ENCODE results near the gene TRERF1.

TRERF1 gene

DNA sequence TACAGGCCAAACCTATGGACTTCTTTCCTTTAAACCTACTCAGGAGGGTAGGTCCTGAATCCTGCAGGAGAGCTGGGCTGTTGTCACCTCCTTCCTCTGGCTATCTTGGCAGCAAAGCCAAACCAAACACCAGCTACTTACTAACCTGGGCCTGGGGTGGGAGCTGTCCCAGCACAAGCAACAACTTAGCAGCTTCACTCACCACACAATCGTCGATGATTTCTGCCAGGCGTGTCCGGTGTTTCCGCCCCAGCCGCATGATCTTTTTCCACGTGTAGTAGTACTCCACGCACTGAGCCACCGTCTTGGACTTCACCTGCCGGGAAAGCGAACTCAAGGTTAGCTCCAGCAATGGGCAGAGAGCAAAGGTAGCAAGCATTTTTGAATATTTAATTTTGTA, 208.7 kb downstream of the TRERF1 start:
- Mint-ChIP-seq H3K9me3 (no peaks in the 10 kb centered on the region), H3K36me3 (ENCODE audit: low read depth) (peaks cover 64% of the 10 kb centered on the region), H3K4me1 (ENCODE audit: low read depth) (no peaks in the 10 kb centered on the region), H3K27me3 (no peaks in the 10 kb centered on the region), H3K27ac (no peak overlapping the region), H3K4me3 (no peak overlapping the region)
- DNase-seq, result no peak

GRCh38 chr6:42241915-42242314, 209.8 kb downstream of the TRERF1 start:
- DNase-seq, result no peak
- no peak overlapping the region for H3K4me3 Mint-ChIP-seq
- peaks cover 10% of the 10 kb centered on the region for H3K4me1 Mint-ChIP-seq (ENCODE audit: low read depth)
- H3K27me3 Mint-ChIP-seq, result no peaks in the 10 kb centered on the region
- H3K36me3 Mint-ChIP-seq (ENCODE audit: low read depth), result peaks cover 71% of the 10 kb centered on the region
- no peaks in the 10 kb centered on the region for H3K9me3 Mint-ChIP-seq
- H3K27ac Mint-ChIP-seq, result peak overlapping the region; percentile 24

- no peak for DNase-seq
- Mint-ChIP-seq H3K27ac (peak overlapping the region; percentile 38), H3K4me1 (ENCODE audit: low read depth) (peaks cover 15% of the 10 kb centered on the region), H3K36me3 (ENCODE audit: low read depth) (peaks cover 75% of the 10 kb centered on the region), H3K4me3 (no peak overlapping the region), H3K27me3 (no peaks in the 10 kb centered on the region), H3K9me3 (no peaks in the 10 kb centered on the region)
Measured at GRCh38 chr6:42239736-42240375, 211.9 kb downstream of the TRERF1 start.

DNA sequence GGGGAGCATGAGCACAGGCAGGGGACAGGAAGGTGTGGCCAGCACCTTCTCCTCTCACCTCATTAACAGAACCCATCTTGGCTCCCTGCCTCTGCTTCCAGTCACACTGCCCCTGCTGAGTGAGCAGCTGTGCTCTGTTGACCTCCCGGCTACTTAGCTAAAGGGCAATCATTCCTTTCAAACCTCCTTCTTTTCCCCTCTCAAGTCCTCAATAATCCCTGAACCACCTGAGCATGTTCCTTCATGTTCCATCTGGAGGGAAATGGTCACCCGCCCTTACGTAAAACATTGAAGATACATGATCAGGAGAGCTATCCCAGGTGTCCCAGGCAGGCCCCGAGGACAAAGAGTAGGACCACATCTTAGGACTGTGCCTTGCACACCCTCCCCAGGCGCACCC, 212.4 kb downstream of the TRERF1 start:
- H3K4me1 Mint-ChIP-seq (ENCODE audit: low read depth), result peaks cover 15% of the 10 kb centered on the region
- no peak overlapping the region for H3K4me3 Mint-ChIP-seq
- no peak for DNase-seq
- peaks cover 72% of the 10 kb centered on the region for H3K36me3 Mint-ChIP-seq (ENCODE audit: low read depth)
- H3K27me3 Mint-ChIP-seq, result no peaks in the 10 kb centered on the region
- H3K9me3 Mint-ChIP-seq, result no peaks in the 10 kb centered on the region
- peak overlapping the region; percentile 37 for H3K27ac Mint-ChIP-seq

DNA sequence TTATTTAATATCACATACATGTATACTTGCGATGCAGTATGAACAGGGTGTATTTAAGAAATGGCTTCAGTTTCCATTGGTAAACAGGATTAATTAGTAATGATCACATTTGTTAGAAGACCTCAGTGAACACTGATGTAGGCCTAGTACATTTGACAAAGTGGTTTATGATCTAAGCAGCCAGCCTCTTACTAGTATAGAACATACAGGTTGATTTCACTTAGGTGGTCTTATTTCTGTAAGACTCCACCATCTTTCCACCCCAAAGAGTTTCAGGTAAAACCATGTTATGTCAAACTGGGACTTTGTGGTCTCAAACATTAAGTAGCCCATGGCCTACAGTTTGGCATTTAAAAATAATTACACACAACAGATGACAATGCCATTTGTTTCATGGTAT, 213.9 kb downstream of the TRERF1 start:
- Mint-ChIP-seq H3K4me1 (ENCODE audit: low read depth) (peaks cover 15% of the 10 kb centered on the region), H3K27ac (peak overlapping the region; percentile 77), H3K36me3 (ENCODE audit: low read depth) (peaks cover 68% of the 10 kb centered on the region), H3K4me3 (no peak overlapping the region), H3K27me3 (no peaks in the 10 kb centered on the region), H3K9me3 (no peaks in the 10 kb centered on the region)
- DNase-seq, result no peak

GRCh38 chr6:42236682-42237473, 214.8 kb downstream of the TRERF1 start:
- Mint-ChIP-seq H3K27me3 (no peaks in the 10 kb centered on the region), H3K36me3 (ENCODE audit: low read depth) (peaks cover 67% of the 10 kb centered on the region), H3K4me1 (ENCODE audit: low read depth) (peaks cover 15% of the 10 kb centered on the region), H3K9me3 (no peaks in the 10 kb centered on the region), H3K27ac (peak overlapping the region; percentile 77), H3K4me3 (no peak overlapping the region)
- no peak for DNase-seq

DNA sequence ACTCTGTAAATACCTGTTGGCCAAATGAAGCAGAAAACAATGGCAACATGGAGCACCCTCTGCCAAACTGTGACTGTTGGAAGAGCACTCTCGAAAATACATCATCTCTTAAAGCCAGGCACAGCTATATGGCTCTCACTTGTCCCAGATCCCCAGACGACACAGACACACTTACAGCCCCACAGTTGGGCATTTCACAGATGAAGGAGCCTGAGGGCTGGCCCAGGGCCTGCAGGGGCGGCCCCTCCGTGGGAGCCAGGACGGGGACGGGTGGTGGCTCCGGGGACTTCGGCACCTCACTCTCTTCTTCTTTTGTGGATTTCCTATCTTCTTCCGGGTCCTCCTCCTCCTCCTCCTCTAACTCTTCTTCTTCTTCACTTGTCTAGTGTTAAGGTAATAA, 215.7 kb downstream of the TRERF1 start:
- H3K4me3 Mint-ChIP-seq, result no peak overlapping the region
- no peaks in the 10 kb centered on the region for H3K27me3 Mint-ChIP-seq
- no peak for DNase-seq
- peak overlapping the region; percentile 77 for H3K27ac Mint-ChIP-seq
- H3K36me3 Mint-ChIP-seq (ENCODE audit: low read depth), result peaks cover 63% of the 10 kb centered on the region
- peaks cover 15% of the 10 kb centered on the region for H3K4me1 Mint-ChIP-seq (ENCODE audit: low read depth)
- no peaks in the 10 kb centered on the region for H3K9me3 Mint-ChIP-seq

GRCh38 chr6:42232035-42232434, 219.7 kb downstream of the TRERF1 start:
- Mint-ChIP-seq H3K4me1 (ENCODE audit: low read depth) (peaks cover 7% of the 10 kb centered on the region), H3K36me3 (ENCODE audit: low read depth) (peaks cover 61% of the 10 kb centered on the region), H3K27me3 (no peaks in the 10 kb centered on the region), H3K4me3 (no peak overlapping the region), H3K27ac (peak overlapping the region; percentile 46), H3K9me3 (no peaks in the 10 kb centered on the region)
- no peak for DNase-seq

GRCh38 chr6:42230345-42231321, 221.1 kb downstream of the TRERF1 start:
- Mint-ChIP-seq H3K27ac (peak overlapping the region; percentile 55), H3K36me3 (ENCODE audit: low read depth) (peaks cover 49% of the 10 kb centered on the region), H3K9me3 (no peaks in the 10 kb centered on the region), H3K27me3 (no peaks in the 10 kb centered on the region), H3K4me3 (no peak overlapping the region), H3K4me1 (ENCODE audit: low read depth) (peaks cover 4% of the 10 kb centered on the region)
- DNase-seq, result no peak

- Mint-ChIP-seq H3K36me3 (ENCODE audit: low read depth) (peaks cover 42% of the 10 kb centered on the region), H3K4me3 (no peak overlapping the region), H3K9me3 (no peaks in the 10 kb centered on the region), H3K27ac (peak overlapping the region; percentile 55), H3K27me3 (no peaks in the 10 kb centered on the region), H3K4me1 (ENCODE audit: low read depth) (peaks cover 12% of the 10 kb centered on the region)
- no peak for DNase-seq
Measured at GRCh38 chr6:42229506-42230119, 222.1 kb downstream of the TRERF1 start.

DNA sequence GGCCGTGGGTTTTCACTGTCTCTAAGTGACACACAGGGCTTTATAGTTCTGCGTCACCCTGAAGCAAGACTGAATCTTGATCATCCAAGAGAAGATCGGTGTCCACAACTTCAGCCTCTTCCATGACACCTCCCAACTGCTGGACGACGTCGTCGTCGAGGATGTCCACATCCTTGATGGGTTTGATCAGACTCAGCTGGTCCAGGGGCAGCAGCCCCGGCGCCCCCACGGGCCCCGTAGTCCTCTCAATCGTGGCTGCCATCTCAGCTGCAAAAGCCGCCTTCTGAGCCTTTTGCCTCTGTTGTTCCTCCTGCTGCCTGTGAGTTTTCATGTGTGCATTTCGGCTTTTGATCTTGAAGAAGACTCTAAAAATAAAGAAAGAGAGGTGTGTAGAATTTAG, 223.4 kb downstream of the TRERF1 start:
- H3K27ac Mint-ChIP-seq, result peak overlapping the region; percentile 70

GRCh38 chr6:42227173-42227850, 224.4 kb downstream of the TRERF1 start:
- DNase-seq, result no peak
- H3K27ac Mint-ChIP-seq, result no peak overlapping the region
- peaks cover 23% of the 10 kb centered on the region for H3K4me1 Mint-ChIP-seq (ENCODE audit: low read depth)
- H3K27me3 Mint-ChIP-seq, result no peaks in the 10 kb centered on the region
- no peak overlapping the region for H3K4me3 Mint-ChIP-seq
- no peaks in the 10 kb centered on the region for H3K9me3 Mint-ChIP-seq
- H3K36me3 Mint-ChIP-seq (ENCODE audit: low read depth), result peaks cover 36% of the 10 kb centered on the region

More for the DNA sequence above, 223.4 kb downstream of the TRERF1 start:
- Mint-ChIP-seq H3K36me3 (ENCODE audit: low read depth) (peaks cover 40% of the 10 kb centered on the region), H3K4me3 (no peak overlapping the region), H3K9me3 (no peaks in the 10 kb centered on the region), H3K4me1 (ENCODE audit: low read depth) (peaks cover 22% of the 10 kb centered on the region), H3K27me3 (no peaks in the 10 kb centered on the region)
- DNase-seq, result no peak

DNA sequence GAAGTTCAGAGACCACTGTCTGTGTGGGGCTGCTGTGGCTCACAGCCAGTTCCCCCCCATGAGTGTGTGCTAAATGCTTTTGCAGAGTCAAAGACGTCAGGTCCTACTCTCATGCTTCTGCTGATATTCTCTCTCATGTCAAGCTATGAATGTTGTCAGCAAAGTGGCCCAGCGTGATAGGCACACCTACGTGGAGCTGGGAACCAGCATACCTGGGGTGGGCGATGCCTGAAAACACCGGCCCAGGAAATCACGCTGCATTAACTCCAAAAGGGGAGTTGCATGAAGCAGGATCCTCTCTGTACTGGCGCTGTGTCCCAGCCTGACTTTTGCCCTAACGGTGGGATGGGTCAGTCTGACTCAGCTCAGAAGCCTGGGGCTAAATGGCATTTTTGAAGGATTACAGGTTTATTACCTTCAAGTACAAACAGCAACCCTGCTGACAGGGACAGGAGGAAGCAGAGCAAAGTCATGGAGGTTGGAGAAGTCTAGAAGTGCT, 225.0 kb downstream of the TRERF1 start:
- Mint-ChIP-seq H3K9me3 (no peaks in the 10 kb centered on the region), H3K36me3 (ENCODE audit: low read depth) (peaks cover 30% of the 10 kb centered on the region), H3K4me1 (ENCODE audit: low read depth) (peaks cover 23% of the 10 kb centered on the region), H3K27ac (no peak overlapping the region), H3K27me3 (no peaks in the 10 kb centered on the region), H3K4me3 (no peak overlapping the region)
- no peak for DNase-seq
